Sigmoid colon (tissue), 7 donors: Measurements from ENCODE around the gene FOXM1. TPM values are rescaled to one million over a fixed set of nuclear protein-coding genes. Genes with fewer than 3 reads are reported as not detected.
"Not testable (repeated sequence)": the region's sequence is repeated elsewhere in the genome, so short reads cannot be mapped to it uniquely, and the experiment has no call there.

ENCODE experiments used
- DNase-seq: peaks from one replicate; pipeline ENCODE4 v3.0.0-alpha.2; 2019
- H3K27ac ChIP-seq, 4 donors: fragments of 200-600 bp; sonication (generic); one replicate each; pipeline ENCODE4 v1.5.1; 2016 to 2019; ENCODE audit warnings: mild to moderate bottlenecking in 1 of 4
- H3K27me3 ChIP-seq, 3 donors: fragments of 200-600 bp; sonication (generic); one replicate each; pipeline ENCODE4 v1.5.1; 2019; ENCODE audit warnings: mild to moderate bottlenecking in 1 of 3
- H3K36me3 ChIP-seq, 4 donors: fragments of 200-600 bp; sonication (generic); one replicate each; pipeline ENCODE4 v1.5.1; 2016 to 2019
- H3K4me1 ChIP-seq, 4 donors: fragments of 200-600 bp; sonication (generic); one replicate each; pipeline ENCODE4 v1.5.1; 2017 to 2019
- H3K4me3 ChIP-seq, 4 donors: fragments of 200-600 bp; sonication (generic); one replicate each; pipeline ENCODE4 v1.5.1; 2017 to 2019; ENCODE audit warnings: mild to moderate bottlenecking in 2 of 4, moderate library complexity in 1 of 4
- H3K9me3 ChIP-seq, 4 donors: fragments of 200-600 bp in 3 of 4; sonication (generic) in 3 of 4; one replicate each; pipeline versions ENCODE4 v1.5.1 to v1.6.1; 2013 to 2019
- EP300 ChIP-seq, 4 donors: sonication (generic); formaldehyde crosslinking; IDR thresholded peaks; one replicate each; pipeline ENCODE4 v1.6.1; 2017; ENCODE audit warnings: antibody characterized with exemption in 4 of 4
- POLR2A ChIP-seq, 2 donors: fragments of 450-650 bp; IDR thresholded peaks; one replicate each; pipeline ENCODE4 v1.6.1; 2016; ENCODE audit warnings: antibody characterized with exemption in 2 of 2, mild to moderate bottlenecking in 2 of 2, moderate library complexity in 2 of 2
- POLR2AphosphoS5 ChIP-seq, 4 donors: sonication (generic); formaldehyde crosslinking; IDR thresholded peaks; one replicate each; pipeline ENCODE4 v1.6.1; 2017; ENCODE audit warnings: antibody characterized with exemption in 4 of 4
- WGBS, 2 donors: extraction: QIAGEN DNeasy Blood & Tissue Kit; methylation state at CpG; one replicate each; pipeline ENCODE4 v1.1.7; 2013; 5-methylcytosine and 5-hydroxymethylcytosine counted together
- intact Hi-C: fragments of 100-400 bp; cut with DNase I; formaldehyde crosslinking; loops from one replicate; pipeline ENCODE4 v1.15.1; 2023
- polyA plus RNA-seq, 3 donors: library from polyadenylated mRNA; stranded (reverse); fragments of 200-250 nt; gene quantifications; one replicate each; pipeline ENCODE4 v1.2.3, GENCODE V29; 2013
- total RNA-seq, 4 donors: library from RNA; depleted of rRNA; stranded (reverse); fragments of >200 nt; gene quantifications; one replicate each; pipeline ENCODE4 v1.1.0, GENCODE V29; 2016
- TF ChIP-seq, protein P1 (sequence below), 4 experiments: fragments of 450-650 bp in 3 of 4; fragments of 200-600 bp in 1 of 4; IDR thresholded peaks; one replicate each; pipeline ENCODE4 v1.5.1; 2016 to 2019; ENCODE audit warnings: antibody characterized with exemption in 4 of 4, mild to moderate bottlenecking in 3 of 4, moderate library complexity in 2 of 4
- donor health status: healthy with polysubstance abuse.
- donor health status: Bipolar disorder and iron deficiency.
- donor health status: healthy.

FOXM1 gene
- total and polyA plus RNA-seq, 7 donors, result 0.36 to 34.9 (median 2.4) TPM; not detected in 1

GRCh38 chr12:2864198-2864597 lies 12.8 kb downstream of the FOXM1 start:
- intact Hi-C loops, result no loop called here
- 97% methylated on average over 9 of the region's 9 CpGs for WGBS, 2 donors

GRCh38 chr12:2863402-2863801 lies 13.6 kb downstream of the FOXM1 start:
- H3K9me3 ChIP-seq, DNase-seq, H3K27ac ChIP-seq, H3K27me3 ChIP-seq, H3K4me3 ChIP-seq, H3K4me1 ChIP-seq, intact Hi-C loops, H3K36me3 ChIP-seq: not testable (repeated sequence)
- WGBS, 2 donors, result 94 to 96% methylated on average over 7 of the region's 7 CpGs

More at GRCh38 chr12:2864198-2864597, 12.8 kb downstream of the FOXM1 start:
- Histone ChIP-seq H3K27ac (no peak overlapping the region), H3K4me3 (no peak overlapping the region), H3K27me3 (no peaks in the 10 kb centered on the region), H3K4me1 (no peaks in the 10 kb centered on the region), H3K36me3 (no peaks in the 10 kb centered on the region), H3K9me3 (no peaks in the 10 kb centered on the region)
- TF ChIP-seq, protein P1, sequence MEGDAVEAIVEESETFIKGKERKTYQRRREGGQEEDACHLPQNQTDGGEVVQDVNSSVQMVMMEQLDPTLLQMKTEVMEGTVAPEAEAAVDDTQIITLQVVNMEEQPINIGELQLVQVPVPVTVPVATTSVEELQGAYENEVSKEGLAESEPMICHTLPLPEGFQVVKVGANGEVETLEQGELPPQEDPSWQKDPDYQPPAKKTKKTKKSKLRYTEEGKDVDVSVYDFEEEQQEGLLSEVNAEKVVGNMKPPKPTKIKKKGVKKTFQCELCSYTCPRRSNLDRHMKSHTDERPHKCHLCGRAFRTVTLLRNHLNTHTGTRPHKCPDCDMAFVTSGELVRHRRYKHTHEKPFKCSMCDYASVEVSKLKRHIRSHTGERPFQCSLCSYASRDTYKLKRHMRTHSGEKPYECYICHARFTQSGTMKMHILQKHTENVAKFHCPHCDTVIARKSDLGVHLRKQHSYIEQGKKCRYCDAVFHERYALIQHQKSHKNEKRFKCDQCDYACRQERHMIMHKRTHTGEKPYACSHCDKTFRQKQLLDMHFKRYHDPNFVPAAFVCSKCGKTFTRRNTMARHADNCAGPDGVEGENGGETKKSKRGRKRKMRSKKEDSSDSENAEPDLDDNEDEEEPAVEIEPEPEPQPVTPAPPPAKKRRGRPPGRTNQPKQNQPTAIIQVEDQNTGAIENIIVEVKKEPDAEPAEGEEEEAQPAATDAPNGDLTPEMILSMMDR (IDR thresholded peaks at IDR 0.05), result no peak
- no peak for TF ChIP-seq POLR2AphosphoS5 (IDR thresholded peaks at IDR 0.05)
- no peak for TF ChIP-seq EP300 (IDR thresholded peaks at IDR 0.05)
- TF ChIP-seq POLR2A (IDR thresholded peaks at IDR 0.05), result no peak
- no peak for DNase-seq

- DNase-seq, result no peak
- 94 to 96% methylated on average over 7 of the region's 7 CpGs for WGBS, 2 donors
- H3K9me3 ChIP-seq, result no peaks in the 10 kb centered on the region
Measured at GRCh38 chr12:2862876-2863275, 14.1 kb downstream of the FOXM1 start.

GRCh38 chr12:2860170-2860569 lies 16.8 kb downstream of the FOXM1 start:
- H3K9me3 ChIP-seq, result no peaks in the 10 kb centered on the region
- no peaks in the 10 kb centered on the region for H3K4me1 ChIP-seq
- DNase-seq, result no peak
- H3K27me3 ChIP-seq, result no peaks in the 10 kb centered on the region
- intact Hi-C loops, result no loop called here
- TF ChIP-seq POLR2A (IDR thresholded peaks at IDR 0.05), result no peak
- TF ChIP-seq, protein P1 (IDR thresholded peaks at IDR 0.05), result no peak
- TF ChIP-seq EP300 (IDR thresholded peaks at IDR 0.05), result no peak
- no peak for TF ChIP-seq POLR2AphosphoS5 (IDR thresholded peaks at IDR 0.05)
- no peak overlapping the region for H3K4me3 ChIP-seq
- no peak overlapping the region for H3K27ac ChIP-seq
- H3K36me3 ChIP-seq, result no peaks in the 10 kb centered on the region

More at GRCh38 chr12:2862876-2863275, 14.1 kb downstream of the FOXM1 start:
- Histone ChIP-seq H3K4me1 (no peaks in the 10 kb centered on the region), H3K4me3 (no peak overlapping the region), H3K27ac (no peak overlapping the region), H3K27me3 (no peaks in the 10 kb centered on the region), H3K36me3 (no peaks in the 10 kb centered on the region)
- TF ChIP-seq POLR2A (IDR thresholded peaks at IDR 0.05) (no peak), POLR2AphosphoS5 (IDR thresholded peaks at IDR 0.05) (no peak), EP300 (IDR thresholded peaks at IDR 0.05) (no peak)
- TF ChIP-seq, protein P1 (IDR thresholded peaks at IDR 0.05), result no peak
- intact Hi-C loops, result no loop called here

- DNase-seq, result no peak
- Histone ChIP-seq H3K27ac (no peak overlapping the region), H3K4me1 (no peaks in the 10 kb centered on the region), H3K36me3 (no peaks in the 10 kb centered on the region), H3K27me3 (no peaks in the 10 kb centered on the region), H3K9me3 (no peaks in the 10 kb centered on the region), H3K4me3 (no peak overlapping the region)
- TF ChIP-seq EP300 (IDR thresholded peaks at IDR 0.05), result no peak
- no peak for TF ChIP-seq POLR2A (IDR thresholded peaks at IDR 0.05)
- no peak for TF ChIP-seq POLR2AphosphoS5 (IDR thresholded peaks at IDR 0.05)
- TF ChIP-seq, protein P1 (IDR thresholded peaks at IDR 0.05), result no peak
- WGBS, 2 donors, result 91 to 94% methylated on average over 12 of the region's 12 CpGs
- intact Hi-C loops, result no loop called here
Measured at GRCh38 chr12:2858944-2859421, 18.0 kb downstream of the FOXM1 start.
